ENCODE measurements around the gene TTLL1.
"Not testable (repeated sequence)": the region's sequence is repeated elsewhere in the genome, so short reads cannot be mapped to it uniquely, and the experiment has no call there.

The TTLL1 gene

GRCh38 chr22:43110444-43110926 lies 21.3 kb upstream of the TTLL1 start, which contains the start of gene BIK:
TSS of gene BIK (plus strand) at chr22:43110750. CDS start at chr22:43124023, 13,273 bp downstream.
- no peaks in the 10 kb centered on the region for H3K27me3 ChIP-seq (replicated peaks; ENCODE audit: control insufficient read depth, insufficient read depth, low read length, poor library complexity, severe bottlenecking)
- H3K9me3 ChIP-seq (ENCODE audit: control insufficient read depth, low read length), result no peaks in the 10 kb centered on the region
- peak; percentile 27 to 31 (median 29) for DNase-seq
- peaks cover 8% of the 10 kb centered on the region for H3K4me1 ChIP-seq (ENCODE audit: control insufficient read depth, insufficient read depth, low read length, poor library complexity, severe bottlenecking)
- H3K27ac ChIP-seq (ENCODE audit: insufficient read depth, low read length, poor library complexity, severe bottlenecking), result peak within 1 kb of the TSS; percentile 8
- peak within 1 kb of the TSS; percentile 82 for H3K4me3 ChIP-seq (ENCODE audit: insufficient read depth, low read depth, low read length, poor library complexity, severe bottlenecking)
- no peaks in the 10 kb centered on the region for H3K36me3 ChIP-seq (ENCODE audit: control insufficient read depth, insufficient read depth, low read length)

- Histone ChIP-seq H3K9me3 (ENCODE audit: control insufficient read depth, low read length) (no peaks in the 10 kb centered on the region), H3K4me1 (ENCODE audit: control insufficient read depth, insufficient read depth, low read length, poor library complexity, severe bottlenecking) (peaks cover 8% of the 10 kb centered on the region), H3K27ac (ENCODE audit: insufficient read depth, low read length, poor library complexity, severe bottlenecking) (no peak overlapping the region), H3K4me3 (ENCODE audit: insufficient read depth, low read depth, low read length, poor library complexity, severe bottlenecking) (peak overlapping the region; percentile 82), H3K27me3 (replicated peaks; ENCODE audit: control insufficient read depth, insufficient read depth, low read length, poor library complexity, severe bottlenecking) (no peaks in the 10 kb centered on the region), H3K36me3 (ENCODE audit: control insufficient read depth, insufficient read depth, low read length) (no peaks in the 10 kb centered on the region)
- no peak for DNase-seq
These were observed 20.8 kb upstream of the TTLL1 start for GRCh38 chr22:43109921-43110443.

- Histone ChIP-seq H3K4me3 (ENCODE audit: insufficient read depth, low read depth, low read length, poor library complexity, severe bottlenecking) (no peak overlapping the region), H3K27me3 (replicated peaks; ENCODE audit: control insufficient read depth, insufficient read depth, low read length, poor library complexity, severe bottlenecking) (no peaks in the 10 kb centered on the region), H3K36me3 (ENCODE audit: control insufficient read depth, insufficient read depth, low read length) (no peaks in the 10 kb centered on the region), H3K4me1 (ENCODE audit: control insufficient read depth, insufficient read depth, low read length, poor library complexity, severe bottlenecking) (peaks cover 8% of the 10 kb centered on the region), H3K9me3 (ENCODE audit: control insufficient read depth, low read length) (no peaks in the 10 kb centered on the region), H3K27ac (ENCODE audit: insufficient read depth, low read length, poor library complexity, severe bottlenecking) (no peak overlapping the region)
- DNase-seq, result no peak
These were observed 20.3 kb upstream of the TTLL1 start for GRCh38 chr22:43109511-43109910.

- no peak for DNase-seq
- no peaks in the 10 kb centered on the region for H3K36me3 ChIP-seq (ENCODE audit: control insufficient read depth, insufficient read depth, low read length)
- H3K9me3 ChIP-seq (ENCODE audit: control insufficient read depth, low read length), result no peaks in the 10 kb centered on the region
- H3K4me1 ChIP-seq (ENCODE audit: control insufficient read depth, insufficient read depth, low read length, poor library complexity, severe bottlenecking), result peaks cover 3% of the 10 kb centered on the region
- H3K27ac ChIP-seq (ENCODE audit: insufficient read depth, low read length, poor library complexity, severe bottlenecking), result no peak overlapping the region
- no peak overlapping the region for H3K4me3 ChIP-seq (ENCODE audit: insufficient read depth, low read depth, low read length, poor library complexity, severe bottlenecking)
- no peaks in the 10 kb centered on the region for H3K27me3 ChIP-seq (replicated peaks; ENCODE audit: control insufficient read depth, insufficient read depth, low read length, poor library complexity, severe bottlenecking)
These were observed 17.1 kb upstream of the TTLL1 start for GRCh38 chr22:43106302-43106701.

- not testable (repeated sequence) for H3K4me3 ChIP-seq (ENCODE audit: insufficient read depth, low read depth, low read length, poor library complexity, severe bottlenecking); H3K27ac ChIP-seq (ENCODE audit: insufficient read depth, low read length, poor library complexity, severe bottlenecking)
These were observed 15.8 kb upstream of the TTLL1 start for GRCh38 chr22:43104950-43105349.

GRCh38 chr22:43104056-43104625 lies 14.9 kb upstream of the TTLL1 start:
- H3K4me3 ChIP-seq (ENCODE audit: insufficient read depth, low read depth, low read length, poor library complexity, severe bottlenecking); H3K27ac ChIP-seq (ENCODE audit: insufficient read depth, low read length, poor library complexity, severe bottlenecking); H3K27me3 ChIP-seq (replicated peaks; ENCODE audit: control insufficient read depth, insufficient read depth, low read length, poor library complexity, severe bottlenecking); H3K36me3 ChIP-seq (ENCODE audit: control insufficient read depth, insufficient read depth, low read length); H3K9me3 ChIP-seq (ENCODE audit: control insufficient read depth, low read length); H3K4me1 ChIP-seq (ENCODE audit: control insufficient read depth, insufficient read depth, low read length, poor library complexity, severe bottlenecking): not testable (repeated sequence)
- DNase-seq, result peak in 2 of 3 donors; percentile 6 to 46

More at GRCh38 chr22:43104950-43105349, 15.8 kb upstream of the TTLL1 start:
- H3K27me3 ChIP-seq (replicated peaks; ENCODE audit: control insufficient read depth, insufficient read depth, low read length, poor library complexity, severe bottlenecking); H3K4me1 ChIP-seq (ENCODE audit: control insufficient read depth, insufficient read depth, low read length, poor library complexity, severe bottlenecking); H3K36me3 ChIP-seq (ENCODE audit: control insufficient read depth, insufficient read depth, low read length); DNase-seq; H3K9me3 ChIP-seq (ENCODE audit: control insufficient read depth, low read length): not testable (repeated sequence)

- Histone ChIP-seq H3K27me3 (replicated peaks; ENCODE audit: control insufficient read depth, insufficient read depth, low read length, poor library complexity, severe bottlenecking) (no peaks in the 10 kb centered on the region), H3K4me3 (ENCODE audit: insufficient read depth, low read depth, low read length, poor library complexity, severe bottlenecking) (no peak overlapping the region), H3K36me3 (ENCODE audit: control insufficient read depth, insufficient read depth, low read length) (no peaks in the 10 kb centered on the region), H3K4me1 (ENCODE audit: control insufficient read depth, insufficient read depth, low read length, poor library complexity, severe bottlenecking) (no peaks in the 10 kb centered on the region), H3K27ac (ENCODE audit: insufficient read depth, low read length, poor library complexity, severe bottlenecking) (no peak overlapping the region), H3K9me3 (ENCODE audit: control insufficient read depth, low read length) (no peaks in the 10 kb centered on the region)
- DNase-seq, result no peak
These were observed 12.1 kb upstream of the TTLL1 start for GRCh38 chr22:43101306-43101705.

- Histone ChIP-seq H3K27me3 (replicated peaks; ENCODE audit: control insufficient read depth, insufficient read depth, low read length, poor library complexity, severe bottlenecking) (no peaks in the 10 kb centered on the region), H3K27ac (ENCODE audit: insufficient read depth, low read length, poor library complexity, severe bottlenecking) (no peak overlapping the region), H3K4me3 (ENCODE audit: insufficient read depth, low read depth, low read length, poor library complexity, severe bottlenecking) (no peak overlapping the region), H3K36me3 (ENCODE audit: control insufficient read depth, insufficient read depth, low read length) (no peaks in the 10 kb centered on the region), H3K9me3 (ENCODE audit: control insufficient read depth, low read length) (no peaks in the 10 kb centered on the region), H3K4me1 (ENCODE audit: control insufficient read depth, insufficient read depth, low read length, poor library complexity, severe bottlenecking) (no peaks in the 10 kb centered on the region)
- DNase-seq, result no peak
These were observed 11.0 kb upstream of the TTLL1 start for GRCh38 chr22:43100225-43100624.

- no peaks in the 10 kb centered on the region for H3K4me1 ChIP-seq (ENCODE audit: control insufficient read depth, insufficient read depth, low read length, poor library complexity, severe bottlenecking)
- DNase-seq, result no peak
- H3K27me3 ChIP-seq (replicated peaks; ENCODE audit: control insufficient read depth, insufficient read depth, low read length, poor library complexity, severe bottlenecking), result no peaks in the 10 kb centered on the region
- H3K27ac ChIP-seq (ENCODE audit: insufficient read depth, low read length, poor library complexity, severe bottlenecking), result no peak overlapping the region
- H3K36me3 ChIP-seq (ENCODE audit: control insufficient read depth, insufficient read depth, low read length), result no peaks in the 10 kb centered on the region
- no peak overlapping the region for H3K4me3 ChIP-seq (ENCODE audit: insufficient read depth, low read depth, low read length, poor library complexity, severe bottlenecking)
- H3K9me3 ChIP-seq (ENCODE audit: control insufficient read depth, low read length), result no peaks in the 10 kb centered on the region
These were observed 9.9 kb upstream of the TTLL1 start for GRCh38 chr22:43099095-43099494.

- Histone ChIP-seq H3K27me3 (replicated peaks; ENCODE audit: control insufficient read depth, insufficient read depth, low read length, poor library complexity, severe bottlenecking) (no peaks in the 10 kb centered on the region), H3K9me3 (ENCODE audit: control insufficient read depth, low read length) (no peaks in the 10 kb centered on the region), H3K4me3 (ENCODE audit: insufficient read depth, low read depth, low read length, poor library complexity, severe bottlenecking) (no peak overlapping the region), H3K27ac (ENCODE audit: insufficient read depth, low read length, poor library complexity, severe bottlenecking) (no peak overlapping the region), H3K36me3 (ENCODE audit: control insufficient read depth, insufficient read depth, low read length) (no peaks in the 10 kb centered on the region), H3K4me1 (ENCODE audit: control insufficient read depth, insufficient read depth, low read length, poor library complexity, severe bottlenecking) (no peaks in the 10 kb centered on the region)
- no peak for DNase-seq
These were observed 9.2 kb upstream of the TTLL1 start for GRCh38 chr22:43098356-43098755.

All from effector memory CD4-positive, alpha-beta T cell (primary cell).